Right ventricle myocardium superior (tissue), 1 donor: Measurements from ENCODE around the gene CORO1C. TPM values are rescaled to one million over a fixed set of nuclear protein-coding genes. Genes with fewer than 3 reads are reported as not detected.
"Not testable (repeated sequence)": the region's sequence is repeated elsewhere in the genome, so short reads cannot be mapped to it uniquely, and the experiment has no call there.

ENCODE experiments used
- ATAC-seq: fragments of 200-7000 bp; cut with Tn5 transposase; one replicate; pipeline ENCODE4 v1.9.1; 2020; ENCODE audit warnings: mild to moderate bottlenecking; ENCODE audit not compliant: poor library complexity
- DNase-seq: peaks from one replicate; pipeline ENCODE4 v3.0.0-alpha.2; 2020
- intact Hi-C: fragments of 100-400 bp; cut with DNase I; formaldehyde crosslinking; loops from one replicate; pipeline ENCODE4 v1.11.2; 2022
- total RNA-seq: library from RNA; stranded (reverse); fragmentation: NEBNext Ultra II Directional; extraction: Animal tissue kit (Norgen Biotek cat#: 25700); gene quantifications from one replicate; pipeline ENCODE4 v1.2.1, GENCODE V29; 2021
- donor health status: DM: no; HTN: yes; CAD: no; lungs with severe emphysema.

CORO1C gene
- total RNA-seq, 1 donor from 2014 or later, result 69.1 TPM

- intact Hi-C loops, result no loop called here
- ATAC-seq, result no peak
- DNase-seq, result no peak
Observed at GRCh38 chr12:108668542-108668941, 62.8 kb downstream of the CORO1C start.

DNA sequence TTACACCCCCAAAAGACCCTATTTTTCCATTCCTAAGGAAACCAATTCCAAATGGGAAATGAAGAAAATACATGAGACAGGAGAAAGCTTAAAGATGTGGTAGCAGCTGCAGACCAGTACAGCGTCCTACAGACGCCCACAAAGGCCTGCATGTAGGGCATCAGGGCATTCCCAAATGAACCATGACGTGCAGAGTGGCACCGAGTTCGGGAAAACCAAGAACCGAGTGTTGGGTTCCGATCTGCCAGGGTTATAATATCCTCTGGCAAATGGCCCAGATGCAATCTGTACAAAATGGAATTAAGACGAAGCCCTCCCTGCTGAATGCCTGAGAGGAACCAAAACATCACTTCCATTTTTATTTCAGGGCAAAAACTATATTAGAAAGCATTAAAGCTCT lies 63.3 kb downstream of the CORO1C start:
- DNase-seq, result no peak
- no peak for ATAC-seq
- intact Hi-C loops, result no loop called here

DNA sequence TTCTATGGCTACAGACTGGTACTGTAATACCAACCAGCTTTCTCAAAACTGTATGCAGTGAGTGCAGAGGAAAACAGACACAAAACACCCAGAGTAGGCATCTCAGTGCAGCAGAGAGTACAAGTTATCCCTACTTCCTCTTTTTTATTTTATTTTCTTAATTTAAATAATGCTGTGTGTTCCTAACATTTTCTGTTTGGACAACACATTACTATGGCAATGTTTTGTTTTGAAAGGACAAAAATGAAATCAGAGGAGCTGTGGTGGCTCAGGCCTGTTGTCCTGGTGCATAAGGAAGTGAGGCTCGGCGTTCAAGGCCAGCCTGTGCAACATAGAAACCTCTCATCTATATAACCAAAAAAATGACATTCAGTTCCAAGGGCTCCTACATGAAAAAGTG lies 64.0 kb downstream of the CORO1C start:
- DNase-seq (peak; percentile 58), ATAC-seq (no peak)
- intact Hi-C loops, result no loop called here

DNA sequence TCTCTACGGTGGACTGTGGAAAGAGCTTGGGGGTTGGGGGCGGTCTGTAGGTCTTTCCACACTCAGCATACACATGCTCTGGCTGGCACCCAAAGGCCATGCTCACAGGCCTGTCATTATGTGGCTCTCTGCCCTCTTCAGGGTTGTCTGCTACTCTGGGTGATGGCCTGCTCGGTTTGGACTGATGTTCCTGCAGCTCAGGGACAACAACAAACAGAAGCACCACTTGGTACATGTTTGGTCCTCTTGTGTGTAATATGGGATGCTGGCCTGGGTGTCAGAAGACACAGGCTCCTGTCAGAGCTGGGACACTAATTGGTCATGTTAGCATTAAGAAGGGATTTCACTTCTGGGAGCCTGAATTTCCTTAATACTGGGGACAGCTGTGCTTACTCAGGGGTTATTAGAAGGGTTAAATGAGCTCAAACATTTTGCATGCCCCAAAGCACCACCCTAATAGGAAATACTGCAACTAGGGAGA lies 64.9 kb downstream of the CORO1C start:
- ATAC-seq (peak; percentile 66), DNase-seq (peak; percentile 77)
- intact Hi-C loops, result no loop called here

- intact Hi-C loops, result loop anchor here (2.0 kb wide), 1 partner anchor 137 kb away; no protein-coding TSS in a partner anchor
- no peak for DNase-seq
- peak; percentile 51 for ATAC-seq
Observed at GRCh38 chr12:108665608-108666202, 65.6 kb downstream of the CORO1C start.

- intact Hi-C loops, result loop anchor here (2.0 kb wide), 1 partner anchor 138 kb away; no protein-coding TSS in a partner anchor
- ATAC-seq (peak; percentile 88), DNase-seq (peak; percentile 77)
Observed at GRCh38 chr12:108664338-108665258, 66.7 kb downstream of the CORO1C start.

- DNase-seq, result no peak
- intact Hi-C loops, result loop anchor here (2.0 kb wide), 1 partner anchor 139 kb away; no protein-coding TSS in a partner anchor
- ATAC-seq, result no peak
Observed at GRCh38 chr12:108663324-108664015, 67.8 kb downstream of the CORO1C start.

GRCh38 chr12:108658115-108658514 lies 73.2 kb downstream of the CORO1C start:
- ATAC-seq, DNase-seq, intact Hi-C loops: not testable (repeated sequence)

GRCh38 chr12:108657130-108657745 lies 74.1 kb downstream of the CORO1C start:
- intact Hi-C loops, result no loop called here
- no peak for ATAC-seq
- DNase-seq, result no peak

- DNase-seq, ATAC-seq, intact Hi-C loops: not testable (repeated sequence)
Observed at GRCh38 chr12:108656247-108656646, 75.1 kb downstream of the CORO1C start.

DNA sequence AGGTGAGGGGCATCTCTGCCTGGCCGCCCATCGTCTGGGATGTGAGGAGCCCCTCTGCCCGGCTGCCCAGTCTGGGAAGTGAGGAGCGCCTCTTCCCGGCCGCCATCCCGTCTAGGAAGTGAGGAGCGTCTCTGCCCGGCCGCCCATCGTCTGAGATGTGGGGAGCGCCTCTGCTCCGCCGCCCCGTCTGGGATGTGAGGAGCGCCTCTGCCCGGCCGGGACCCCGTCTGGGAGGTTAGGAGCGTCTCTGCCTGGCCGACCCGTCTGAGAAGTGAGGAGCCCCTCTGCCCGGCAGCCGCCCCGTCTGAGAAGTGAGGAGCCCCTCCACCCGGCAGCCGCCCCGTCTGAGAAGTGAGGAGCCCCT lies 75.5 kb downstream of the CORO1C start:
- ATAC-seq, DNase-seq, intact Hi-C loops: not testable (repeated sequence)

GRCh38 chr12:108654622-108655021 lies 76.7 kb downstream of the CORO1C start:
- intact Hi-C loops, DNase-seq: not testable (repeated sequence)
- peak; percentile 63 for ATAC-seq

DNA sequence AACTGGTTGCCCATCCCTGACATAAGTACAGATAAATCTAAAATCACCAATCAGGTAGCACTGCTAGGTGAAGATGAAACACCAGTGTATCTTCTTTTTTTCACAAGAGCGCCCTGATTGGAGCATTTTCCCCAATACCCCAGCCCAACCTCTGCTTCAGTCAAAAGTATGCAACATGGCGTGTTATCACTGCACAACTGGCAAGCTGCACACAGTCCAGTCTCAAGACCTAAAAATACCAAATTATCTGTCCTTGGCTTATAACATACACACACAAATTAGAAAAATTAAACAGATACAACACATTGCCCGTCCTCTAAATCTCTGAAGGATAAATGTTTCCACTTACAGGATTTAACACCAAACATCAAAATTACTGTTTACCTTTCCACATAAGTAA lies 77.4 kb downstream of the CORO1C start:
- ATAC-seq, result peak; percentile 71
- no peak for DNase-seq
- intact Hi-C loops, result no loop called here

GRCh38 chr12:108653082-108653516 lies 78.2 kb downstream of the CORO1C start:
- ATAC-seq, result no peak
- intact Hi-C loops, result no loop called here

GRCh38 chr12:108650083-108650482 lies 81.2 kb downstream of the CORO1C start:
- ATAC-seq (no peak), DNase-seq (no peak)
- intact Hi-C loops, result no loop called here

More at GRCh38 chr12:108653082-108653516, 78.2 kb downstream of the CORO1C start:
- no peak for DNase-seq

- ATAC-seq, result no peak
- no peak for DNase-seq
- intact Hi-C loops, result loop anchor here (10.0 kb wide), 2 partner anchors 305 to 435 kb away; no protein-coding TSS in a partner anchor
Observed at GRCh38 chr12:108649669-108650068, 81.6 kb downstream of the CORO1C start.

GRCh38 chr12:108649126-108649525 lies 82.2 kb downstream of the CORO1C start:
- intact Hi-C loops, result loop anchor here (10.0 kb wide), 2 partner anchors 306 to 436 kb away; no protein-coding TSS in a partner anchor
- no peak for DNase-seq
- ATAC-seq, result no peak

GRCh38 chr12:108648371-108648770 lies 82.9 kb downstream of the CORO1C start:
- DNase-seq (no peak), ATAC-seq (no peak)
- intact Hi-C loops, result loop anchor here (10.0 kb wide), 2 partner anchors 306 to 436 kb away; no protein-coding TSS in a partner anchor
